HepG2 (cell line): ENCODE results near the gene BABAM1. TPM values are rescaled to one million over a fixed set of nuclear protein-coding genes. Genes with fewer than 3 reads are reported as not detected.

ENCODE experiments used
- ELF1 ChIP-seq: sonication (generic); formaldehyde crosslinking; IDR thresholded peaks from 2 replicates; pipeline ENCODE4 v1.4.0; 2020; ENCODE audit warnings: missing genetic modification reagents
- FOXA3 ChIP-seq: IDR thresholded peaks from 2 replicates; pipeline ENCODE4 v1.6.1; 2016; ENCODE audit warnings: missing genetic modification reagents, missing compliant biosample characterization
- HNRNPUL1 ChIP-seq: fragments of 200-400 bp; formaldehyde crosslinking; IDR thresholded peaks from 2 replicates; pipeline ENCODE4 v1.6.1; 2017; ENCODE audit warnings: low read depth, mild to moderate bottlenecking, low read length, moderate library complexity
- KLF16 ChIP-seq, 2 experiments: sonication (generic) in 1 of 2; formaldehyde crosslinking in 1 of 2; IDR thresholded peaks; 2 replicates each; pipeline versions ENCODE4 v1.6.1 to v1.8.0; 2016 to 2023; ENCODE audit warnings: missing genetic modification reagents in 2 of 2, missing compliant biosample characterization in 1 of 2
- MAF1 ChIP-seq: sonication (generic); formaldehyde crosslinking; IDR thresholded peaks from 2 replicates; pipeline ENCODE4 v1.5.0; 2020; ENCODE audit warnings: missing genetic modification reagents, borderline replicate concordance
- MNT ChIP-seq: fragments of 450-650 bp; IDR thresholded peaks from 2 replicates; pipeline ENCODE4 v1.6.1; 2016
- MTA1 ChIP-seq: sonication (generic); formaldehyde crosslinking; IDR thresholded peaks from 2 replicates; pipeline ENCODE4 v1.4.0; 2020; ENCODE audit warnings: missing genetic modification reagents, mild to moderate bottlenecking, borderline replicate concordance
- PHF20 ChIP-seq: sonication (generic); formaldehyde crosslinking; IDR thresholded peaks from 2 replicates; pipeline ENCODE4 v1.5.0; 2020; ENCODE audit warnings: mild to moderate bottlenecking, missing genetic modification reagents
- PHF5A ChIP-seq: IDR thresholded peaks from one replicate; pipeline ENCODE4 v1.6.1; 2018; ENCODE audit warnings: low read depth, missing genetic modification reagents; ENCODE audit not compliant: unreplicated experiment
- REXO4 ChIP-seq: sonication (generic); formaldehyde crosslinking; IDR thresholded peaks from 2 replicates; pipeline ENCODE4 v1.8.0; 2022; ENCODE audit warnings: missing genetic modification reagents, mild to moderate bottlenecking, borderline replicate concordance
- ZHX2 ChIP-seq, 2 experiments: sonication (generic) in 1 of 2; formaldehyde crosslinking in 1 of 2; IDR thresholded peaks; 2 replicates each; pipeline versions ENCODE4 v1.6.1 to v1.9.0; 2014 to 2022; ENCODE audit warnings: antibody characterized with exemption in 1 of 2, borderline replicate concordance in 1 of 2, inconsistent platforms in 1 of 2, low read depth in 1 of 2, missing genetic modification reagents in 1 of 2
- ZNF10 ChIP-seq: sonication (generic); formaldehyde crosslinking; IDR thresholded peaks from 2 replicates; pipeline ENCODE4 v1.4.0; 2020; ENCODE audit warnings: mild to moderate bottlenecking, low read depth, missing genetic modification reagents, borderline replicate concordance
- ZNF597 ChIP-seq: sonication (generic); formaldehyde crosslinking; IDR thresholded peaks from 2 replicates; pipeline ENCODE4 v1.5.0; 2020; ENCODE audit warnings: missing genetic modification reagents
- ZNF800 ChIP-seq: sonication (generic); formaldehyde crosslinking; IDR thresholded peaks from 2 replicates; pipeline ENCODE4 v1.4.0; 2020; ENCODE audit warnings: missing genetic modification reagents
- polyA plus RNA-seq, 8 experiments: library from polyadenylated mRNA; depleted of rRNA in 3 of 8; stranded (reverse) in 7 of 8; unstranded in 1 of 8; fragments of >200 nt; fragmentation: Illumina TruSeq in 4 of 8; extraction: Trizol in 4 of 8; gene quantifications; 2 replicates each; pipeline versions ENCODE4 v1.2.1 to v1.2.3, GENCODE V29; 2011 to 2016; ENCODE audit warnings: low read depth in 4 of 8, missing spikeins in 1 of 8, mixed read lengths in 1 of 8; ENCODE audit not compliant: insufficient read depth in 1 of 8
- total RNA-seq, 5 experiments: library from RNA; depleted of rRNA; stranded (reverse); fragments of >200 nt; fragmentation: Illumina TruSeq; extraction: Trizol; gene quantifications; 2 replicates each; pipeline ENCODE4 v1.2.3, GENCODE V29; 2016; ENCODE audit warnings: low read depth in 1 of 5
- TF ChIP-seq, protein P1 (sequence below): IDR thresholded peaks from 2 replicates; pipeline ENCODE4 v1.6.1; 2018; ENCODE audit warnings: missing genetic modification reagents

The BABAM1 gene
- total and polyA plus RNA-seq, 2 of the 13 experiments (the other 11 are each of a cell fraction or from before 2014, with no cell fraction given) = 70.0 to 82.0 TPM

DNA sequence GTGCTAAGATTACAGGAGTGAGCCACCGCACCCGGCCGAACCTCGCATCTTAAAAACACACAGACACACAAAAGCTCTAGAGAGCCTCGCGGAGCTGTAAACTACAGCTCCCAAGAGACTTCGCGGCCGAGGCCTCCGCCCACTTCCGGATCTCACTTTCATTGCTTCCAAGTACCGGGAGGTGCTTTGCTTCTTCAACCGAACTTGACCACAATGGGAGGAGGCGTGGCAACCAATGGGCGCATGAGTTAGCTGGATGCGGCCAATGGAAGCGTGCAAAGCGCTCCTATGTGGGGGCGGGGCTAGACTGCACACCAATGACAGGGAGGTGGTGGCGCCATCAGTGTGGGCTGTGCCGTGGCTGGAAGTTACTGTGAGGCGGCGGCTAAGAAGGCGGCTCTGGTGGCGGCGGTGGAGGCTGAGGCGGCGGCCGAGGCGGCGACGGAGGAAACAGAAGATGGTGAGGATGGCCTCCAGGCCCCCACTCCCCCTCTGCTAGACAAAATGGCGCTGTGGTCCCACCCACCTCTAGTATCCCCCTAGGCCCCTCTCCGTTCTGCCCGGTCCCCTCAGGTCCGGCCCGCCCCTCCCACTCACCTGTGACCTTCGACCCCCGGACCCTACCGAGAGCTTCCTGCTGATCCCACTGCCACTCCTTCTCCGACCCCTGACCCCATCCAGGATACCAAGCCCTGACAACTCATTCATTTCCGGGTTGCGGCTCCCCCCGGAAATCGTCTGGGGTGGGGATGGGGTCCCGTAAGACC is 42.1 kb downstream of the BABAM1 start, which contains the start of gene DDA1 (continued):
- TF ChIP-seq FOXA3 (CRISPR knock-in tag) (no peak), MNT (no peak; the same call in 1 of the 2 replicates), ZNF10 (CRISPR knock-in tag) (no peak), HNRNPUL1 (no peak), ZNF800 (CRISPR knock-in tag) (no peak), MTA1 (CRISPR knock-in tag) (no peak; the same call in 1 of the 2 replicates), MAF1 (no peak), PHF20 (CRISPR knock-in tag) (peak; percentile 84), KLF16 (CRISPR knock-in tag; IDR thresholded peaks at IDR 0.05) (peak in 1 of 2 experiments; percentile 67; a peak in 2 of 4 replicates), ZNF597 (CRISPR knock-in tag) (no peak), ZHX2 (IDR thresholded peaks at IDR 0.05; ENCODE audit: low read depth) (0 out of 2 replicates have a peak, but pooled peaks have one; percentile 19), ZHX2 (CRISPR knock-in tag; IDR thresholded peaks at IDR 0.05; ENCODE audit: borderline replicate concordance) (no peak), REXO4 (CRISPR knock-in tag) (no peak), PHF5A (CRISPR knock-in tag) (no peak), ELF1 (CRISPR knock-in tag) (peak; percentile 95)
- TF ChIP-seq, protein P1, sequence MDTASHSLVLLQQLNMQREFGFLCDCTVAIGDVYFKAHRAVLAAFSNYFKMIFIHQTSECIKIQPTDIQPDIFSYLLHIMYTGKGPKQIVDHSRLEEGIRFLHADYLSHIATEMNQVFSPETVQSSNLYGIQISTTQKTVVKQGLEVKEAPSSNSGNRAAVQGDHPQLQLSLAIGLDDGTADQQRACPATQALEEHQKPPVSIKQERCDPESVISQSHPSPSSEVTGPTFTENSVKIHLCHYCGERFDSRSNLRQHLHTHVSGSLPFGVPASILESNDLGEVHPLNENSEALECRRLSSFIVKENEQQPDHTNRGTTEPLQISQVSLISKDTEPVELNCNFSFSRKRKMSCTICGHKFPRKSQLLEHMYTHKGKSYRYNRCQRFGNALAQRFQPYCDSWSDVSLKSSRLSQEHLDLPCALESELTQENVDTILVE (CRISPR knock-in tag) = peak; percentile 77
